ENCODE measurements around the gene NLRC5. TPM values are rescaled to one million over a fixed set of nuclear protein-coding genes. Genes with fewer than 3 reads are reported as not detected.

Gene NLRC5
- total RNA-seq, 1 experiment from 2014 or later: 0.98 TPM

DNA sequence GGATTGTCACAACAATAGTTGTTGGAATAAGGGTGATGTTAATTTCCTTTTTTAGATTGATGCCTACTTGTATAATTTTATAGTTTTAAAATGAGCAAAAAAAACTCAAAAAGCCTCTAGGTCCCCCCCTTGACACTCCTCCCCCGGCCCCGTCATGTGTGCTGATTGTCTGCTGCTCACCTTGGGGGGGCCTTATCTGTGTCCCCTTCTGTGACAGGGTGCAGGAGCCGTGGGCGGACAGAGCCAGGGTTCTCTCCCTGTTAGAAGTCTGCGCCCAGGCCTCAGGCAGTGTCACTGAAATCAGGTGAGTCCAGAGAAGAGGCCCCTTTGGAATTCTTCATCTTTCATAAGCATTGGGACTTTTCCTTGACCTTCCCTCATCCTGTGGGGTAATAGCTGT is 75.6 kb downstream of the NLRC5 start:
- Histone ChIP-seq H3K36me3 (ENCODE audit: low read depth, low read length) (no peaks in the 10 kb centered on the region), H3K9me2 (replicated peaks; ENCODE audit: low read length) (no peaks in the 10 kb centered on the region), H3K79me2 (ENCODE audit: low read length) (no peaks in the 10 kb centered on the region), H3K4me2 (ENCODE audit: low read length) (no peak overlapping the region), H3F3A (ENCODE audit: low read length, unreplicated experiment) (no peaks in the 10 kb centered on the region), H2AFZ (ENCODE audit: low read length) (no peak overlapping the region), H3K9me3 (ENCODE audit: low read length) (no peaks in the 10 kb centered on the region), H3K27ac (ENCODE audit: low read length) (no peak overlapping the region), H3K4me1 (ENCODE audit: insufficient read depth, low read length) (0 out of 2 replicates have a peak, but pooled peaks cover 5% of the 10 kb centered on the region), H3K9ac (ENCODE audit: low read length) (no peak overlapping the region), H3K4me3 (ENCODE audit: low read length) (no peak overlapping the region), H4K20me1 (ENCODE audit: low read length) (no peaks in the 10 kb centered on the region), H3K27me3 (ENCODE audit: low read length) (no peaks in the 10 kb centered on the region)
- ChIA-PET CTCF (no interaction called here), POLR2A (ENCODE audit: unreplicated experiment) (no interaction called here)
- DNase-seq (no peak), ATAC-seq (no peak)
- no TSS peak for BruUV-seq (replicated peaks)
- TF ChIP-seq EZH2 (IDR thresholded peaks at IDR 0.05; ENCODE audit: low read length, unreplicated experiment) (no peak), EZH2phosphoT487 (IDR thresholded peaks at IDR 0.05; ENCODE audit: borderline replicate concordance, low read length) (no peak)
- TF ChIP-seq, protein P1, sequence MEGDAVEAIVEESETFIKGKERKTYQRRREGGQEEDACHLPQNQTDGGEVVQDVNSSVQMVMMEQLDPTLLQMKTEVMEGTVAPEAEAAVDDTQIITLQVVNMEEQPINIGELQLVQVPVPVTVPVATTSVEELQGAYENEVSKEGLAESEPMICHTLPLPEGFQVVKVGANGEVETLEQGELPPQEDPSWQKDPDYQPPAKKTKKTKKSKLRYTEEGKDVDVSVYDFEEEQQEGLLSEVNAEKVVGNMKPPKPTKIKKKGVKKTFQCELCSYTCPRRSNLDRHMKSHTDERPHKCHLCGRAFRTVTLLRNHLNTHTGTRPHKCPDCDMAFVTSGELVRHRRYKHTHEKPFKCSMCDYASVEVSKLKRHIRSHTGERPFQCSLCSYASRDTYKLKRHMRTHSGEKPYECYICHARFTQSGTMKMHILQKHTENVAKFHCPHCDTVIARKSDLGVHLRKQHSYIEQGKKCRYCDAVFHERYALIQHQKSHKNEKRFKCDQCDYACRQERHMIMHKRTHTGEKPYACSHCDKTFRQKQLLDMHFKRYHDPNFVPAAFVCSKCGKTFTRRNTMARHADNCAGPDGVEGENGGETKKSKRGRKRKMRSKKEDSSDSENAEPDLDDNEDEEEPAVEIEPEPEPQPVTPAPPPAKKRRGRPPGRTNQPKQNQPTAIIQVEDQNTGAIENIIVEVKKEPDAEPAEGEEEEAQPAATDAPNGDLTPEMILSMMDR (conservative IDR thresholded peaks at IDR 0.05; ENCODE audit: low read depth, low read length): no peak
- intact Hi-C loops (cut with micrococcal nuclease): no loop called here

DNA sequence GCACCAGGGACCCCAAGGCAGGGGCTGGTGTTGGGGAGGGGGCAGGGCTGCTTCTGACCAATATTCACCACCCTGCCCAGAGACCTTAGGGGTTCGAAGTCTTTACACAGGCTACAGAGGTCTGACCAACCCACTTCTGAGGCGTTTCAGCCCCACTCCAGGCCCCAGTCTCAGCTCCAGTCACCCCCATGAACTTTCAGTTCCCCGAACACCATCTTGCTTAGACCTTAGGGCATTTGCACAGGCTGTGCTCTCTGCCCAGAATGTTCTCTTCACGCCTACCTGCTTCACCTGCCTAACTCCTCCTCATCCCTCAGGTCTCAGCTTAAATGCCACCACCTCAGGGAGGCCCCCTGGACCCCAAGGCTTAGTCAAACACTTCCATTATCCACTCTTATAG is 77.3 kb downstream of the NLRC5 start:
- intact Hi-C loops (cut with micrococcal nuclease): no loop called here
- no peaks in the 10 kb centered on the region for H3K9me3 ChIP-seq (ENCODE audit: low read length)
- H3K27ac ChIP-seq (ENCODE audit: low read length): no peak overlapping the region
- H3K9ac ChIP-seq (ENCODE audit: low read length): no peak overlapping the region
- no peak for ATAC-seq
- no peaks in the 10 kb centered on the region for H3K9me2 ChIP-seq (replicated peaks; ENCODE audit: low read length)
- no peaks in the 10 kb centered on the region for H3K27me3 ChIP-seq (ENCODE audit: low read length)
- no TSS peak for BruUV-seq (replicated peaks)
- no peak overlapping the region for H3K4me3 ChIP-seq (ENCODE audit: low read length)
- no peaks in the 10 kb centered on the region for H4K20me1 ChIP-seq (ENCODE audit: low read length)
- H3F3A ChIP-seq (ENCODE audit: low read length, unreplicated experiment): no peaks in the 10 kb centered on the region
- no peaks in the 10 kb centered on the region for H3K36me3 ChIP-seq (ENCODE audit: low read depth, low read length)
- DNase-seq: no peak
- no peak overlapping the region for H2AFZ ChIP-seq (ENCODE audit: low read length)
- POLR2A ChIA-PET (ENCODE audit: unreplicated experiment): no interaction called here
- no peaks in the 10 kb centered on the region for H3K79me2 ChIP-seq (ENCODE audit: low read length)
- H3K4me2 ChIP-seq (ENCODE audit: low read length): no peak overlapping the region
- CTCF ChIA-PET: no interaction called here
- TF ChIP-seq EZH2 (IDR thresholded peaks at IDR 0.05; ENCODE audit: low read length, unreplicated experiment) (no peak), EZH2phosphoT487 (IDR thresholded peaks at IDR 0.05; ENCODE audit: borderline replicate concordance, low read length) (no peak)
- TF ChIP-seq, protein P1 (conservative IDR thresholded peaks at IDR 0.05; ENCODE audit: low read depth, low read length): no peak
- H3K4me1 ChIP-seq (ENCODE audit: insufficient read depth, low read length): no peaks in the 10 kb centered on the region; the same call in 1 of the 2 replicates

DNA sequence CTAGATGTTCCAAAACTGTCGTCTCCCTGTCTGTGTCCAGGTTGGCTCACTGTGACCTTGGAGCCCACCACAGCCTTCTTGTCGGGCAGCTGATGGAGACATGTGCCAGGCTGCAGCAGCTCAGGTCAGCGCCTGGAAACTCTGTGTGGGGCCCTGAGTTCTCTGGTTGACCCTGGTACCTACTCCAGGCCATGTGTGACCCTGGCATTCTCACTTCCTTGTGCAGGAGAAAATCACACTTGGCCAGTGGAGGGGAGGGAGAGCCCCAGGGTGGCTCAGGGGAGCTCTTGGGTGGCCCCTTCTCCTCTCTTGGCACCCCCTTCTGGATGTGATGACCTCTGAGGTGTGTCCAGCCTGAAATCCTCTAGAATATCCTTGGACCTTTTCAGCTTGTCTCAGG is 78.0 kb downstream of the NLRC5 start:
- no TSS peak for BruUV-seq (replicated peaks)
- intact Hi-C loops (cut with micrococcal nuclease): no loop called here
- no peaks in the 10 kb centered on the region for H4K20me1 ChIP-seq (ENCODE audit: low read length)

More for the DNA sequence above, 78.0 kb downstream of the NLRC5 start:
- Histone ChIP-seq H3K9ac (ENCODE audit: low read length) (no peak overlapping the region), H3K4me2 (ENCODE audit: low read length) (no peak overlapping the region), H3K36me3 (ENCODE audit: low read depth, low read length) (no peaks in the 10 kb centered on the region), H3K9me2 (replicated peaks; ENCODE audit: low read length) (no peaks in the 10 kb centered on the region), H2AFZ (ENCODE audit: low read length) (no peak overlapping the region), H3K79me2 (ENCODE audit: low read length) (no peaks in the 10 kb centered on the region), H3K9me3 (ENCODE audit: low read length) (no peaks in the 10 kb centered on the region), H3K27me3 (ENCODE audit: low read length) (no peaks in the 10 kb centered on the region), H3K4me3 (ENCODE audit: low read length) (no peak overlapping the region), H3F3A (ENCODE audit: low read length, unreplicated experiment) (no peaks in the 10 kb centered on the region), H3K4me1 (ENCODE audit: insufficient read depth, low read length) (peaks cover 7% of the 10 kb centered on the region; the same call in 1 of the 2 replicates), H3K27ac (ENCODE audit: low read length) (no peak overlapping the region)
- CTCF ChIA-PET: no interaction called here
- ATAC-seq: no peak
- no peak for TF ChIP-seq EZH2 (IDR thresholded peaks at IDR 0.05; ENCODE audit: low read length, unreplicated experiment)
- TF ChIP-seq EZH2phosphoT487 (IDR thresholded peaks at IDR 0.05; ENCODE audit: borderline replicate concordance, low read length): no peak
- TF ChIP-seq, protein P1 (conservative IDR thresholded peaks at IDR 0.05; ENCODE audit: low read depth, low read length): no peak
- DNase-seq: no peak
- POLR2A ChIA-PET (ENCODE audit: unreplicated experiment): no interaction called here
